Measurements from ENCODE around the gene SIRT7.

SIRT7 gene

GRCh38 chr17:81917565-81918332, at the start of gene SIRT7:
Gene SIRT7, minus strand, starts transcription at chr17:81918176. Its CDS starts 45 bp downstream, at chr17:81918131.
- peak within 1 kb of the TSS; percentile 72 for H3K9ac ChIP-seq (ENCODE audit: low read length)
- H3K36me3 ChIP-seq (replicated peaks; ENCODE audit: low read depth, low read length), result peaks cover 21% of the 10 kb centered on the region
- H3K9me3 ChIP-seq (ENCODE audit: insufficient read depth, low read length), result no peaks in the 10 kb centered on the region
- no peak within 1 kb of the TSS for H3K27ac ChIP-seq (ENCODE audit: low read length)
- no peaks in the 10 kb centered on the region for H3K27me3 ChIP-seq (ENCODE audit: low read depth, low read length)
- H2AFZ ChIP-seq (ENCODE audit: low read depth, low read length), result no peak within 1 kb of the TSS
- peak within 1 kb of the TSS; percentile 82 for H3K4me3 ChIP-seq (ENCODE audit: low read length)
- H3K79me2 ChIP-seq (ENCODE audit: low read length), result peaks cover 49% of the 10 kb centered on the region
- H4K20me1 ChIP-seq (ENCODE audit: insufficient read depth, low read length), result peaks cover 6% of the 10 kb centered on the region; the same call in 1 of the 2 replicates
- no peak for TF ChIP-seq EZH2phosphoT487 (IDR thresholded peaks at IDR 0.05; ENCODE audit: low read depth)
- TF ChIP-seq, protein P1, sequence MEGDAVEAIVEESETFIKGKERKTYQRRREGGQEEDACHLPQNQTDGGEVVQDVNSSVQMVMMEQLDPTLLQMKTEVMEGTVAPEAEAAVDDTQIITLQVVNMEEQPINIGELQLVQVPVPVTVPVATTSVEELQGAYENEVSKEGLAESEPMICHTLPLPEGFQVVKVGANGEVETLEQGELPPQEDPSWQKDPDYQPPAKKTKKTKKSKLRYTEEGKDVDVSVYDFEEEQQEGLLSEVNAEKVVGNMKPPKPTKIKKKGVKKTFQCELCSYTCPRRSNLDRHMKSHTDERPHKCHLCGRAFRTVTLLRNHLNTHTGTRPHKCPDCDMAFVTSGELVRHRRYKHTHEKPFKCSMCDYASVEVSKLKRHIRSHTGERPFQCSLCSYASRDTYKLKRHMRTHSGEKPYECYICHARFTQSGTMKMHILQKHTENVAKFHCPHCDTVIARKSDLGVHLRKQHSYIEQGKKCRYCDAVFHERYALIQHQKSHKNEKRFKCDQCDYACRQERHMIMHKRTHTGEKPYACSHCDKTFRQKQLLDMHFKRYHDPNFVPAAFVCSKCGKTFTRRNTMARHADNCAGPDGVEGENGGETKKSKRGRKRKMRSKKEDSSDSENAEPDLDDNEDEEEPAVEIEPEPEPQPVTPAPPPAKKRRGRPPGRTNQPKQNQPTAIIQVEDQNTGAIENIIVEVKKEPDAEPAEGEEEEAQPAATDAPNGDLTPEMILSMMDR (IDR thresholded peaks at IDR 0.05; ENCODE audit: low read depth, low read length), result no peak
- peaks cover 10% of the 10 kb centered on the region for H3K4me1 ChIP-seq (ENCODE audit: low read length)
- peak within 1 kb of the TSS; percentile 99 for H3K4me2 ChIP-seq (ENCODE audit: low read length)

- Histone ChIP-seq H3K4me3 (ENCODE audit: low read length) (peak overlapping the region; percentile 80), H3K4me2 (ENCODE audit: low read length) (peak overlapping the region; percentile 94), H3K27me3 (ENCODE audit: low read depth, low read length) (peaks cover 15% of the 10 kb centered on the region; the same call in 1 of the 2 replicates), H3K9ac (ENCODE audit: low read length) (peak overlapping the region; percentile 64), H3K36me3 (replicated peaks; ENCODE audit: low read depth, low read length) (no peaks in the 10 kb centered on the region), H3K27ac (ENCODE audit: low read length) (peak overlapping the region; percentile 36), H4K20me1 (ENCODE audit: insufficient read depth, low read length) (no peaks in the 10 kb centered on the region), H3K79me2 (ENCODE audit: low read length) (no peaks in the 10 kb centered on the region), H3K9me3 (ENCODE audit: insufficient read depth, low read length) (no peaks in the 10 kb centered on the region), H2AFZ (ENCODE audit: low read depth, low read length) (peak overlapping the region; percentile 41; the same call in 1 of the 2 replicates), H3K4me1 (ENCODE audit: low read length) (peaks cover 26% of the 10 kb centered on the region)
- TF ChIP-seq, protein P1 (IDR thresholded peaks at IDR 0.05; ENCODE audit: low read depth, low read length), result no peak
- TF ChIP-seq EZH2phosphoT487 (IDR thresholded peaks at IDR 0.05; ENCODE audit: low read depth), result no peak
Measured at GRCh38 chr17:81967244-81967532, 49.2 kb upstream of the SIRT7 start.

DNA sequence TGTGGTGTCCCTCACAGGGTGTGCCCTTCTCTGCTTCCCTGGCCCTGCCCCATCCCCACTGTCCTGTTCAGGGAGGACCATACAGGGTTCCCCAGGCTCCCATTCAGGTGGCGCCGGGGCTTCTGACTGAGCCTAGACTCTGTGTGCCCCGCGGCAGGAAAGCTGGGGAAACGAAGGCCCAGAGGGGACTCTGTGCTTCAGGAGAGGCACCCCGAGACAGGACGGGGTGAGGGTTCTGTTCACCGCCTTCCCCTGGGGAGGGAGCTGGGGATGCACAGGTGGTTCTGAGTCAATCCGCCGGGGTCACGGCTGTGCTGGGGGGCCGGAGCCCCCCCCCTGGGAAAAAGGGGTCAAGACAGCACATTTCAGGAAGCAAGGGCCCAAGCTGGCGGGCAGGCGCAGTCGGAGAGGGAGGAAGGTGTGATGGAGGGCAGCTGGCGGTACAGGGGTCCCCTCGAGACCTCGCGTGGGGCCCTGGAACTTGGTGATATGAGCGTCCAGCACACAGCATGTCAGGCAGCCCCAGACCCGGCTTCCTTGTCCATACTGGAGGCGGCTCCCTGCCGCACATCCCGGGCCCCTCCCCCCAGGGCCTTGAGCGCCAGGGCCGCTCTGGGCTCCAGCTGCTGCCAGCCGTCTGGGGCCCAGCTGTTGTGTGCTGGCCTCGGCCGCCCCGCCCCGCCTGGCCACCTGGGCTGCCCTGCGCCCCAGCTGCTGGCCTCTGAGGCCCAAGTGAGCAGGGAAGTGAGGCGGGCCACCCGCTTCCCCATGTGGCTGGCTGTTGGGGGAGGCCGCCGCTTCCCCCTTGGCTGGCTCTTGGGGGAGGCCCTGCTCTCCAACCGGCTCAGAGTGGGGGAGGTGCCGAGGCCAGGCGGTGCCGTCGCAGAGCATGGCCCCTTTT, 48.6 kb upstream of the SIRT7 start:
- peak overlapping the region; percentile 94 for H3K4me2 ChIP-seq (ENCODE audit: low read length)
- H3K36me3 ChIP-seq (replicated peaks; ENCODE audit: low read depth, low read length), result no peaks in the 10 kb centered on the region
- peaks cover 26% of the 10 kb centered on the region for H3K4me1 ChIP-seq (ENCODE audit: low read length)
- H3K9ac ChIP-seq (ENCODE audit: low read length), result peak overlapping the region; percentile 64; the same call in 1 of the 2 replicates
- peak overlapping the region; percentile 41; the same call in 1 of the 2 replicates for H2AFZ ChIP-seq (ENCODE audit: low read depth, low read length)
- peak overlapping the region; percentile 80 for H3K4me3 ChIP-seq (ENCODE audit: low read length)
- H3K27me3 ChIP-seq (ENCODE audit: low read depth, low read length), result peaks cover 15% of the 10 kb centered on the region; the same call in 1 of the 2 replicates
- H3K79me2 ChIP-seq (ENCODE audit: low read length), result no peaks in the 10 kb centered on the region
- no peaks in the 10 kb centered on the region for H4K20me1 ChIP-seq (ENCODE audit: insufficient read depth, low read length)
- H3K27ac ChIP-seq (ENCODE audit: low read length), result peak overlapping the region; percentile 36; the same call in 1 of the 2 replicates
- H3K9me3 ChIP-seq (ENCODE audit: insufficient read depth, low read length), result no peaks in the 10 kb centered on the region
- TF ChIP-seq EZH2phosphoT487 (IDR thresholded peaks at IDR 0.05; ENCODE audit: low read depth), result no peak
- TF ChIP-seq, protein P1 (IDR thresholded peaks at IDR 0.05; ENCODE audit: low read depth, low read length), result no peak

Measured in OCI-LY3 (cell line).